Type B pancreatic cell (in vitro differentiated cells): Measurements from ENCODE around the gene SLC22A8. TPM values are rescaled to one million over a fixed set of nuclear protein-coding genes. Genes with fewer than 3 reads are reported as not detected.

Experiments
- DNase-seq: peaks from one replicate; pipeline ENCODE4 v3.0.0; 2021; ENCODE audit warnings: mixed read lengths; ENCODE audit not compliant: unreplicated experiment; ENCODE audit errors: extremely low spot score
- H3K27ac Mint-ChIP-seq: 2 replicates; pipeline ENCODE4 v1.8.0; 2021; ENCODE audit warnings: mild to moderate bottlenecking, mixed read lengths
- H3K27me3 Mint-ChIP-seq: 2 replicates; pipeline ENCODE4 v1.8.0; 2021; ENCODE audit warnings: mixed read lengths
- H3K36me3 Mint-ChIP-seq: 2 replicates; pipeline ENCODE4 v1.8.0; 2021; ENCODE audit warnings: mixed read lengths
- H3K4me1 Mint-ChIP-seq: one replicate; pipeline ENCODE4 v1.8.0; 2021; ENCODE audit warnings: mixed read lengths; ENCODE audit not compliant: unreplicated experiment
- H3K4me3 Mint-ChIP-seq: 2 replicates; pipeline ENCODE4 v1.8.0; 2021; ENCODE audit warnings: mild to moderate bottlenecking, mixed read lengths
- H3K9me3 Mint-ChIP-seq: 2 replicates; pipeline ENCODE4 v1.8.0; 2021; ENCODE audit warnings: mixed read lengths
- total RNA-seq: library from RNA; stranded (reverse); gene quantifications from 2 replicates; pipeline ENCODE4 v1.2.1, GENCODE V29; 2021; ENCODE audit warnings: low replicate concordance
- TF ChIP-seq, protein P1 (sequence below): fragments of 200-600 bp; sonication (generic); conservative IDR thresholded peaks from 2 replicates; pipeline ENCODE4 v1.5.0; 2021; ENCODE audit warnings: antibody characterized with exemption, mild to moderate bottlenecking

SLC22A8 gene
- total RNA-seq, 1 donor from 2014 or later = 0.85 TPM

GRCh38 chr11:62985041-62985750, 30.4 kb downstream of the SLC22A8 start:
- Mint-ChIP-seq H3K27ac (no peak overlapping the region), H3K36me3 (no peaks in the 10 kb centered on the region), H3K4me1 (peaks cover 4% of the 10 kb centered on the region), H3K4me3 (no peak overlapping the region), H3K9me3 (peaks cover 2% of the 10 kb centered on the region), H3K27me3 (peaks cover 4% of the 10 kb centered on the region)
- TF ChIP-seq, protein P1, sequence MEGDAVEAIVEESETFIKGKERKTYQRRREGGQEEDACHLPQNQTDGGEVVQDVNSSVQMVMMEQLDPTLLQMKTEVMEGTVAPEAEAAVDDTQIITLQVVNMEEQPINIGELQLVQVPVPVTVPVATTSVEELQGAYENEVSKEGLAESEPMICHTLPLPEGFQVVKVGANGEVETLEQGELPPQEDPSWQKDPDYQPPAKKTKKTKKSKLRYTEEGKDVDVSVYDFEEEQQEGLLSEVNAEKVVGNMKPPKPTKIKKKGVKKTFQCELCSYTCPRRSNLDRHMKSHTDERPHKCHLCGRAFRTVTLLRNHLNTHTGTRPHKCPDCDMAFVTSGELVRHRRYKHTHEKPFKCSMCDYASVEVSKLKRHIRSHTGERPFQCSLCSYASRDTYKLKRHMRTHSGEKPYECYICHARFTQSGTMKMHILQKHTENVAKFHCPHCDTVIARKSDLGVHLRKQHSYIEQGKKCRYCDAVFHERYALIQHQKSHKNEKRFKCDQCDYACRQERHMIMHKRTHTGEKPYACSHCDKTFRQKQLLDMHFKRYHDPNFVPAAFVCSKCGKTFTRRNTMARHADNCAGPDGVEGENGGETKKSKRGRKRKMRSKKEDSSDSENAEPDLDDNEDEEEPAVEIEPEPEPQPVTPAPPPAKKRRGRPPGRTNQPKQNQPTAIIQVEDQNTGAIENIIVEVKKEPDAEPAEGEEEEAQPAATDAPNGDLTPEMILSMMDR = no peak
- DNase-seq = no peak

DNA sequence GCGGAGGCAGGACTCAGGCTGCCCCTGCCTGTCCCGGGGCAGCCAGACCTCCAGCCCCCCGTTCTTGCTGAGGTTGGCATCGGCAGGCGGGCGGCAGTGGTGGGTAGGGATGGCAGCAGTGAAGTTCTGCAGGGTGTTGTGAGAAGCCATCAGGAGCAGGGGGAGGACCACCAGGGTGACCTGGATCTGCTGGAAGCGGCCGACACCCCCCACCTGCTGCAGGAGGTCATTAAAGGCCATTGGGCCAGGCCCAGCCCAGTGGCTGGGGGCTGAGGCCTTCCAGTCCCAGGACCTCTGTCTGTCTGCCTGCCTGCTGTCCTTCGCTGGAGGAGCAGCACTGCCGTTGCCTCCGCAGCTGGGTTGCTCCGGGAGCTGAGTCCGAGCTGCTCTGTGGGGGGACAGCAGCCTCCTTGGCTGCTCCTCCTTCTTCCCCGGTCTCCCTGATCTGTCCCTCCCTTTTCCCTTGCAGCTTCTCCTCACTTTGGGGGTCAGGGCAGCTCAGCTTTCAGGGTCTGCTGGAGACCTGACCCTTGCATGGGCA, 31.1 kb downstream of the SLC22A8 start, which contains the start of gene SLC22A6:
SLC22A6 (minus strand) TSS at position 517 of the 541 bp plus-strand sequence; CDS start at position 240, 277 bp downstream.
- no peak for DNase-seq
- Mint-ChIP-seq H3K4me3 (no peak within 1 kb of the TSS), H3K36me3 (no peaks in the 10 kb centered on the region), H3K9me3 (peaks cover 4% of the 10 kb centered on the region), H3K27ac (no peak within 1 kb of the TSS), H3K27me3 (peaks cover 4% of the 10 kb centered on the region), H3K4me1 (peaks cover 4% of the 10 kb centered on the region)
- TF ChIP-seq, protein P1 = no peak

DNA sequence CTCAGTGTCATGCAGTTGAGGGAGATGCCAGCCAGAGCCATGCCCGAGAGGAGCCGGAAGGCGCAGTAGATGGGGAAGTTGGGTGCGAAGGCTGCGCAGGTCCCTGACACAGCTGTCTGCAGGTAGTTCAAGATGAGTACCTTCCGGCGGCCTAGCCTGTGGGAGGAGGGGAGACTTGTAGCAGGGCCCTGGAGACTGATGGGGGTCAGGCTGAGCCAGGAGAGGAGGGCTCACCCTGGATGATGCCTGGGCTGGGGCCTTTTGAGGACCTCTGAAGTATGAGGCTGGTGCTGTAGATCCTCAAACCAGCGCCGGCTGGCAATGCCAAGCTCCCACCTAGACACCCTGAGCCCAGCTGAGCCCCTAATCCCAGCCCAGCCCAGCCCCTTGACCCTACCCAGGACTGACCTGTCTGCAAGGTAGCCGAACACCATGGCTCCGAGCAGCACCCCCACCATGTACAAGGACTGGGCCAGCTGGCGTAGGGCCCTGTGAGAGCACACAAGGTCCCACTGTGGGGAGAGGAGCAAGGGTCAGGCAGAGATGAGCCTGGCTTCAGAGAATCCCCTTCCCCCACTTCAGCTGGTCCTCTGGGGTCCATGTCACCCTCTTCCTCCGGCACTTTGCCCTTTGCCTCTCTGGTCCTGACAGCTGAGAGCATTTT, 32.0 kb downstream of the SLC22A8 start:
- no peaks in the 10 kb centered on the region for H3K36me3 Mint-ChIP-seq
- peaks cover 4% of the 10 kb centered on the region for H3K4me1 Mint-ChIP-seq
- peaks cover 4% of the 10 kb centered on the region for H3K9me3 Mint-ChIP-seq
- DNase-seq = no peak
- H3K27me3 Mint-ChIP-seq = peaks cover 4% of the 10 kb centered on the region
- H3K27ac Mint-ChIP-seq = no peak overlapping the region
- no peak overlapping the region for H3K4me3 Mint-ChIP-seq
- TF ChIP-seq, protein P1 = no peak

GRCh38 chr11:62981743-62982142, 33.9 kb downstream of the SLC22A8 start:
- no peak for DNase-seq
- peaks cover 4% of the 10 kb centered on the region for H3K4me1 Mint-ChIP-seq
- H3K4me3 Mint-ChIP-seq = no peak overlapping the region
- no peaks in the 10 kb centered on the region for H3K27me3 Mint-ChIP-seq
- H3K36me3 Mint-ChIP-seq = no peaks in the 10 kb centered on the region
- H3K27ac Mint-ChIP-seq = no peak overlapping the region
- TF ChIP-seq, protein P1 = no peak
- H3K9me3 Mint-ChIP-seq = peaks cover 4% of the 10 kb centered on the region

GRCh38 chr11:62980133-62980760, 35.4 kb downstream of the SLC22A8 start:
- peaks cover 4% of the 10 kb centered on the region for H3K4me1 Mint-ChIP-seq
- DNase-seq = no peak
- H3K36me3 Mint-ChIP-seq = no peaks in the 10 kb centered on the region
- H3K4me3 Mint-ChIP-seq = no peak overlapping the region
- H3K9me3 Mint-ChIP-seq = peaks cover 4% of the 10 kb centered on the region
- H3K27me3 Mint-ChIP-seq = no peaks in the 10 kb centered on the region
- TF ChIP-seq, protein P1 = no peak
- H3K27ac Mint-ChIP-seq = no peak overlapping the region
